BLaER1 treated with 17β-estradiol and CSF1 and Interleukin-3, amounts not matched to agents 10 nM and 100 nM (cell line): ENCODE measurements around the gene ARID1B.

Experiments used
- H3K27ac ChIP-seq, 11 experiments: shearing (Covaris generic); formaldehyde crosslinking; 2 replicates each; pipeline ENCODE4 v1.8.1; 2022
- H3K27me3 ChIP-seq, 11 experiments: shearing (Covaris generic); formaldehyde crosslinking; 2 replicates each; pipeline ENCODE4 v1.8.1; 2022
- H3K36me3 ChIP-seq, 11 experiments: shearing (Covaris generic); formaldehyde crosslinking; 2 replicates each; pipeline ENCODE4 v1.8.1; 2022
- H3K4me1 ChIP-seq, 10 experiments: shearing (Covaris generic); formaldehyde crosslinking; 2 replicates each; pipeline ENCODE4 v1.8.1; 2022
- H3K4me2 ChIP-seq, 11 experiments: shearing (Covaris generic); formaldehyde crosslinking; 2 replicates each; pipeline ENCODE4 v1.8.1; 2022
- H3K4me3 ChIP-seq, 10 experiments: shearing (Covaris generic); formaldehyde crosslinking; 2 replicates each; pipeline ENCODE4 v1.8.1; 2022
- H3K9ac ChIP-seq, 11 experiments: shearing (Covaris generic); formaldehyde crosslinking; 2 replicates each; pipeline ENCODE4 v1.8.1; 2022
- H3K9me3 ChIP-seq, 11 experiments: shearing (Covaris generic); formaldehyde crosslinking; replicated peaks in 1 of 11; 2 replicates each; pipeline ENCODE4 v1.8.1; 2022
- H4K20me1 ChIP-seq, 11 experiments: shearing (Covaris generic); formaldehyde crosslinking; 2 replicates each; pipeline ENCODE4 v1.8.1; 2022
- Cebpa-rat ChIP-seq, 11 experiments: shearing (Covaris generic); IDR thresholded peaks; 2 replicates each; pipeline ENCODE4 v1.8.1; 2022

The ARID1B gene

GRCh38 chr6:157123234-157123633 is 346.1 kb downstream of the ARID1B start:
- Histone ChIP-seq H3K27me3 (no peaks in the 10 kb centered on the region), H3K9ac (no peak overlapping the region), H3K36me3 (peaks cover 31 to 96% (median 67%) of the 10 kb centered on the region in 11 experiments), H3K9me3 (no peaks in the 10 kb centered on the region), H3K4me2 (no peak overlapping the region), H3K27ac (no peak overlapping the region), H3K4me3 (no peak overlapping the region), H4K20me1 (peaks cover 0 to 21% (median 5%) of the 10 kb centered on the region in 11 experiments; a peak in 8 of 22 replicates), H3K4me1 (peaks cover 0 to 13% (median 6%) of the 10 kb centered on the region in 10 experiments; a peak in 16 of 20 replicates)
- TF ChIP-seq Cebpa-rat (IDR thresholded peaks at IDR 0.05) = no peak

- no peaks in the 10 kb centered on the region for H3K27me3 ChIP-seq
- H3K4me3 ChIP-seq = no peak overlapping the region
- H3K9ac ChIP-seq = no peak overlapping the region
- no peak overlapping the region for H3K27ac ChIP-seq
- H4K20me1 ChIP-seq = peaks cover 0 to 24% (median 3%) of the 10 kb centered on the region in 11 experiments; a peak in 9 of 22 replicates
- H3K36me3 ChIP-seq = peaks cover 26 to 88% (median 56%) of the 10 kb centered on the region in 11 experiments; a peak in 21 of 22 replicates
- H3K9me3 ChIP-seq = no peaks in the 10 kb centered on the region
- peaks cover 0 to 27% (median 20%) of the 10 kb centered on the region in 10 experiments; a peak in 17 of 20 replicates for H3K4me1 ChIP-seq
- no peak for TF ChIP-seq Cebpa-rat (IDR thresholded peaks at IDR 0.05)
- H3K4me2 ChIP-seq = no peak overlapping the region
These were observed 347.5 kb downstream of the ARID1B start for GRCh38 chr6:157124485-157125254.

- H3K36me3 ChIP-seq = peaks cover 22 to 83% (median 53%) of the 10 kb centered on the region in 11 experiments; a peak in 21 of 22 replicates
These were observed 348.4 kb downstream of the ARID1B start for GRCh38 chr6:157125531-157125930.

GRCh38 chr6:157126183-157127098 is 349.3 kb downstream of the ARID1B start:
- Histone ChIP-seq H3K4me1 (peaks cover 0 to 26% (median 22%) of the 10 kb centered on the region in 10 experiments; a peak in 17 of 20 replicates), H3K4me2 (no peak overlapping the region), H3K9me3 (no peaks in the 10 kb centered on the region), H3K36me3 (peaks cover 26 to 83% (median 55%) of the 10 kb centered on the region in 11 experiments), H3K4me3 (no peak overlapping the region), H4K20me1 (peaks cover 0 to 28% (median 6%) of the 10 kb centered on the region in 11 experiments; a peak in 9 of 22 replicates), H3K27me3 (no peaks in the 10 kb centered on the region), H3K9ac (no peak overlapping the region), H3K27ac (no peak overlapping the region)
- TF ChIP-seq Cebpa-rat (IDR thresholded peaks at IDR 0.05) = no peak

More at GRCh38 chr6:157125531-157125930, 348.4 kb downstream of the ARID1B start:
- Histone ChIP-seq H3K27me3 (no peaks in the 10 kb centered on the region), H3K4me3 (no peak overlapping the region), H3K27ac (no peak overlapping the region), H3K9ac (no peak overlapping the region), H4K20me1 (peaks cover 0 to 29% (median 6%) of the 10 kb centered on the region in 11 experiments; a peak in 9 of 22 replicates), H3K4me1 (peaks cover 0 to 31% (median 23%) of the 10 kb centered on the region in 10 experiments; a peak in 17 of 20 replicates), H3K9me3 (no peaks in the 10 kb centered on the region), H3K4me2 (no peak overlapping the region)
- TF ChIP-seq Cebpa-rat (IDR thresholded peaks at IDR 0.05) = no peak

- H3K4me3 ChIP-seq = no peak overlapping the region
- peaks cover 29 to 85% (median 60%) of the 10 kb centered on the region in 11 experiments for H3K36me3 ChIP-seq
- no peaks in the 10 kb centered on the region for H3K9me3 ChIP-seq
- no peaks in the 10 kb centered on the region for H3K27me3 ChIP-seq
- H3K9ac ChIP-seq = no peak overlapping the region
- H3K27ac ChIP-seq = peak overlapping the region in 2 of 11 experiments; percentile 4 to 17; a peak in 2 of 22 replicates
- H4K20me1 ChIP-seq = peaks cover 0 to 37% (median 7%) of the 10 kb centered on the region in 11 experiments; a peak in 10 of 22 replicates
- peak overlapping the region in 8 of 11 experiments; percentile 40 to 81 (median 70); a peak in 14 of 22 replicates for H3K4me2 ChIP-seq
- TF ChIP-seq Cebpa-rat (IDR thresholded peaks at IDR 0.05) = no peak
- peaks cover 0 to 26% (median 22%) of the 10 kb centered on the region in 10 experiments; a peak in 17 of 20 replicates for H3K4me1 ChIP-seq
These were observed 351.1 kb downstream of the ARID1B start for GRCh38 chr6:157128235-157128775.

- no peak overlapping the region for H3K4me2 ChIP-seq
- no peak for TF ChIP-seq Cebpa-rat (IDR thresholded peaks at IDR 0.05)
- peaks cover 46 to 85% (median 62%) of the 10 kb centered on the region in 11 experiments for H3K36me3 ChIP-seq
- no peak overlapping the region for H3K4me3 ChIP-seq
- no peak overlapping the region for H3K27ac ChIP-seq
- peaks cover 0 to 32% (median 7%) of the 10 kb centered on the region in 11 experiments; a peak in 8 of 22 replicates for H4K20me1 ChIP-seq
- peaks cover 0 to 26% (median 22%) of the 10 kb centered on the region in 10 experiments; a peak in 16 of 20 replicates for H3K4me1 ChIP-seq
- no peak overlapping the region for H3K9ac ChIP-seq
- no peaks in the 10 kb centered on the region for H3K27me3 ChIP-seq
- no peaks in the 10 kb centered on the region for H3K9me3 ChIP-seq
These were observed 354.1 kb downstream of the ARID1B start for GRCh38 chr6:157131250-157131649.

- H3K4me3 ChIP-seq = no peak overlapping the region
- peaks cover 71 to 88% (median 82%) of the 10 kb centered on the region in 11 experiments for H3K36me3 ChIP-seq
- H3K27me3 ChIP-seq = no peaks in the 10 kb centered on the region
- H3K9me3 ChIP-seq = no peaks in the 10 kb centered on the region
- H4K20me1 ChIP-seq = peaks cover 3 to 27% (median 7%) of the 10 kb centered on the region in 11 experiments; a peak in 8 of 22 replicates
- no peak overlapping the region for H3K4me2 ChIP-seq
- H3K27ac ChIP-seq = no peak overlapping the region
- peaks cover 0 to 14% (median 12%) of the 10 kb centered on the region in 10 experiments; a peak in 15 of 20 replicates for H3K4me1 ChIP-seq
- no peak for TF ChIP-seq Cebpa-rat (IDR thresholded peaks at IDR 0.05)
- H3K9ac ChIP-seq = no peak overlapping the region
These were observed 356.7 kb downstream of the ARID1B start for GRCh38 chr6:157133856-157134255.

- Histone ChIP-seq H3K27me3 (no peaks in the 10 kb centered on the region), H3K4me1 (peaks cover 0 to 7% (median 5%) of the 10 kb centered on the region in 10 experiments; a peak in 14 of 20 replicates), H4K20me1 (peaks cover 4 to 27% (median 9%) of the 10 kb centered on the region in 11 experiments; a peak in 10 of 22 replicates), H3K4me3 (no peak overlapping the region), H3K9me3 (no peaks in the 10 kb centered on the region), H3K36me3 (peaks cover 77 to 95% (median 88%) of the 10 kb centered on the region in 11 experiments), H3K4me2 (no peak overlapping the region), H3K9ac (no peak overlapping the region), H3K27ac (no peak overlapping the region)
- TF ChIP-seq Cebpa-rat (IDR thresholded peaks at IDR 0.05) = no peak
These were observed 357.3 kb downstream of the ARID1B start for GRCh38 chr6:157134402-157135047.
